Upper lobe of left lung (tissue), 6 donors: ENCODE results near the gene REM2. TPM values are rescaled to one million over a fixed set of nuclear protein-coding genes. Genes with fewer than 3 reads are reported as not detected.

Experiments
- ATAC-seq, 2 donors: fragments of 200-7000 bp; cut with Tn5 transposase; one replicate each; pipeline ENCODE4 v1.9.1; 2022; ENCODE audit warnings: mild to moderate bottlenecking in 2 of 2, moderate library complexity in 2 of 2; ENCODE audit not compliant: low FRiP score in 2 of 2
- DNase-seq, 2 donors: peaks; one replicate each; pipeline ENCODE4 v3.0.0-alpha.2; 2019 to 2020
- H3K27ac ChIP-seq, 4 donors: fragments of 200-600 bp; sonication (generic); one replicate each; pipeline ENCODE4 v1.5.1; 2016 to 2019
- H3K27me3 ChIP-seq, 4 donors: fragments of 200-600 bp; sonication (generic); one replicate each; pipeline ENCODE4 v1.5.1; 2017 to 2019
- H3K36me3 ChIP-seq, 4 donors: fragments of 200-600 bp; sonication (generic); one replicate each; pipeline ENCODE4 v1.5.1; 2016 to 2019
- H3K4me1 ChIP-seq, 4 donors: fragments of 200-600 bp; sonication (generic); one replicate each; pipeline ENCODE4 v1.5.1; 2018 to 2019
- H3K4me3 ChIP-seq, 4 donors: fragments of 200-600 bp; sonication (generic); one replicate each; pipeline ENCODE4 v1.5.1; 2017 to 2019; ENCODE audit warnings: mild to moderate bottlenecking in 2 of 4, moderate library complexity in 1 of 4
- H3K9me3 ChIP-seq, 4 donors: fragments of 200-600 bp; sonication (generic); one replicate each; pipeline ENCODE4 v1.5.1; 2018 to 2019
- CTCF ChIP-seq, 6 experiments: fragments of 450-650 bp in 4 of 6; fragments of 200-600 bp in 2 of 6; sonication (generic) in 2 of 6; IDR thresholded peaks; one replicate each; pipeline ENCODE4 v1.5.1; 2016 to 2019; ENCODE audit warnings: antibody characterized with exemption in 6 of 6
- EP300 ChIP-seq, 4 donors: sonication (generic); formaldehyde crosslinking; IDR thresholded peaks; one replicate each; pipeline ENCODE4 v1.5.1; 2017; ENCODE audit warnings: antibody characterized with exemption in 4 of 4, control low read depth in 2 of 4
- POLR2A ChIP-seq, 4 donors: fragments of 450-650 bp; IDR thresholded peaks; one replicate each; pipeline ENCODE4 v1.5.1; 2016 to 2017; ENCODE audit warnings: antibody characterized with exemption in 4 of 4, mild to moderate bottlenecking in 2 of 4
- POLR2AphosphoS5 ChIP-seq, 2 donors: sonication (generic); formaldehyde crosslinking; IDR thresholded peaks; one replicate each; pipeline ENCODE4 v1.5.1; 2017; ENCODE audit warnings: antibody characterized with exemption in 2 of 2
- WGBS, 2 donors: methylation state at CpG; one replicate each; pipeline ENCODE4 v1.1.5; 2017 to 2018; 5-methylcytosine and 5-hydroxymethylcytosine counted together
- total RNA-seq, 6 donors: library from RNA; depleted of rRNA in 4 of 6; stranded (reverse); fragments of >200 nt in 4 of 6; gene quantifications; one replicate each; pipeline versions ENCODE4 v1.1.0 to v1.2.1, GENCODE V29; 2016 to 2021
- donor health status: DM: no; HTN: no; CAD: no; lungs with moderate emphysema.
- donor health status: DM: no; HTN: yes; CAD: no; lungs with severe emphysema.

Gene REM2
- total RNA-seq, 6 donors from 2014 or later = 1.0 to 6.3 (median 1.2) TPM

GRCh38 chr14:22845821-22846625, 37.0 kb upstream of the REM2 start:
- Histone ChIP-seq H3K27ac (peak overlapping the region; percentile 72 to 82 (median 78)), H3K4me1 (peaks cover 21 to 39% (median 32%) of the 10 kb centered on the region in 4 donors), H3K27me3 (no peaks in the 10 kb centered on the region), H3K9me3 (no peaks in the 10 kb centered on the region), H3K4me3 (no peak overlapping the region), H3K36me3 (peaks cover 36 to 62% (median 51%) of the 10 kb centered on the region in 4 donors)
- DNase-seq (peak in 1 of 2 donors; percentile 81), ATAC-seq (no peak)
- no peak for TF ChIP-seq POLR2A (IDR thresholded peaks at IDR 0.05)
- no peak for TF ChIP-seq EP300 (IDR thresholded peaks at IDR 0.05)
- TF ChIP-seq CTCF (IDR thresholded peaks at IDR 0.05) = no peak
- no peak for TF ChIP-seq POLR2AphosphoS5 (IDR thresholded peaks at IDR 0.05)
- 83 to 91% methylated on average over 8 to 25 of the region's 26 CpGs for WGBS, 2 donors

- peak overlapping the region; percentile 72 to 82 (median 78) for H3K27ac ChIP-seq
- no peak for ATAC-seq
- no peaks in the 10 kb centered on the region for H3K9me3 ChIP-seq
- H3K4me3 ChIP-seq = no peak overlapping the region
- DNase-seq = peak in 1 of 2 donors; percentile 63
- TF ChIP-seq EP300 (IDR thresholded peaks at IDR 0.05) (no peak), POLR2AphosphoS5 (IDR thresholded peaks at IDR 0.05) (no peak), POLR2A (IDR thresholded peaks at IDR 0.05) (no peak), CTCF (IDR thresholded peaks at IDR 0.05) (no peak)
- 69 to 86% methylated on average over 6 to 10 of the region's 11 CpGs for WGBS, 2 donors
- peaks cover 36 to 54% (median 45%) of the 10 kb centered on the region in 4 donors for H3K36me3 ChIP-seq
- no peaks in the 10 kb centered on the region for H3K27me3 ChIP-seq
- peaks cover 21 to 44% (median 37%) of the 10 kb centered on the region in 4 donors for H3K4me1 ChIP-seq
Measured at GRCh38 chr14:22846811-22847307, 36.2 kb upstream of the REM2 start.

DNA sequence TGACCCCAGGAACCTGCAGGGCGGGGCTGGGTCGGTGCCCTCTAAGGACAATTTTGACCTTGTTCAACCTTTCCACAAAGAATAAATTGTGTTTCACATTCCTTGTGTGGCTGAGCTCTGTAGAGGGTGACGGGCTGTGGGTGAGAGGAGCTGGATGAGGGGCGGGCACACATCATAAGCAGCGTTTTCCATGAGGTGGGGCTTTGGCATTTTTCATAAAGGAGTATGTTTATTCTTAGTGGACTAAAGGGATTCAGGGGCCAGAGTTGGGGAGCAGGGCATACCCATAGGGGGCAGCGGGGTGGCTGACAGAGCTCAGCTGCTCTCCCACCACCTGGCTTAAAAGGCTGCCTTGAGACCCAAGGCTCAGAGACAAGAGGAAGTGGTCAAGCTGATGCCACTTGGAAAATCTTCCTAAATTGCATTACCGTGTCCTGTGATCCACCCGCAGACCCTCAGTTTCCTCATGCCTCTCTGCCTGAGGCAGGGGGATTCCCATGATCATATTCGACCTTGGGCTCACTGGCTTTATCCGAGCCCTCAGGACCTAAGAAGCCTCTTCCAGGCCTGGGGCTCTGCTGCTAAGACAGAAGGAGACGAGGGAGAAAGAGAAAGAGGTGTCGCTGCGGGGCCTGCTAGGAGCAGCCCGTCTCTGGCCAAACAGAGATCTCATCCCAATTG, 35.2 kb upstream of the REM2 start:
- WGBS, 2 donors = 35 to 55% methylated on average over 10 to 14 of the region's 14 CpGs
- Histone ChIP-seq H3K27ac (peak overlapping the region; percentile 72 to 82 (median 78)), H3K36me3 (peaks cover 31 to 44% (median 35%) of the 10 kb centered on the region in 4 donors), H3K4me1 (peaks cover 21 to 47% (median 40%) of the 10 kb centered on the region in 4 donors), H3K9me3 (no peaks in the 10 kb centered on the region), H3K27me3 (no peaks in the 10 kb centered on the region), H3K4me3 (peak overlapping the region in 1 of 4 donors; percentile 7)
- TF ChIP-seq EP300 (IDR thresholded peaks at IDR 0.05) = no peak
- TF ChIP-seq CTCF (IDR thresholded peaks at IDR 0.05) = no peak
- TF ChIP-seq POLR2A (IDR thresholded peaks at IDR 0.05) = peak in 1 of 4 donors; percentile 6
- TF ChIP-seq POLR2AphosphoS5 (IDR thresholded peaks at IDR 0.05) = no peak
- ATAC-seq (no peak), DNase-seq (no peak)

DNA sequence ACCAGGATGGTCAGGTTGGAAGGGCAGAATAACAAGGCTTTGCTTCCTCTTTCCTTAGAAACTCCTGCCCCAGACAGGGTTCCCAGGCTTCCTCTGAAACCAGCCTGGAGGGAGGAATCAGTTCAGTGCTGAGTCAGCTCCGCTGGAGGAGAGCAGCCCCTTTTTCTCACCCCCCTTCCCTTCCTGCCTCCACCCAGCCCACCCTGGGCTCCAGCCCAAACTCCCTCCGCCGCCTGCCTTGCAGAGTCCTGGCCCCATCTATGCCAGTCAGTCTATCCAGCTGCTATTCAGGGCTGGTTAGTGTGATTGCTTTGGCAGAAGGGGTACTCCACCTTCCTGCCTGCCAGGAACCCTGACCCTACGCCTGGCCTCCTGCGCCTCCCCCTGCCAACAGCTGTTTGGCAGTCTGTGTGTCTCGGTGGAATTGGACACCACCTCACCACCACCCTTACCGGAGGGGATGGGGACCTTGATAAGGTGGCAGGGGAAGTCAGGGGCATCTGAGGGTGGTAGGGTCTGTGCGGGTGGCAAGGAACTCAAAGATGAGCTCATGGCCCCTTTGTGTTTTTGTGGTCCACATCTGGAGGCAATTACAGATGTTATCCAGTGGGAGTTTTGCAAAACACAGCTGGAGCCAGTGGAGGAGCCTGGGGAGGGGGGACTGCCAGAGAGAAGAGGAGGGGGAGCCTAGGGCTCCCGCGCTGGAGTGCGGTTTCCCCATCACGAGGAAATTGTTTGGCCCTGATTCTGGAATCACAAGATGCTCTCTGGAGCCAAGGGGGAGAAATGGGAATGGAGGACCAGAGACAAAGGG, 34.5 kb upstream of the REM2 start:
- Histone ChIP-seq H3K27me3 (no peaks in the 10 kb centered on the region), H3K27ac (peak overlapping the region; percentile 72 to 82 (median 78)), H3K9me3 (no peaks in the 10 kb centered on the region), H3K36me3 (peaks cover 23 to 37% (median 28%) of the 10 kb centered on the region in 4 donors), H3K4me1 (peaks cover 25 to 54% (median 45%) of the 10 kb centered on the region in 4 donors), H3K4me3 (peak overlapping the region in 1 of 4 donors; percentile 7)
- no peak for TF ChIP-seq POLR2A (IDR thresholded peaks at IDR 0.05)
- TF ChIP-seq CTCF (IDR thresholded peaks at IDR 0.05) = no peak
- TF ChIP-seq POLR2AphosphoS5 (IDR thresholded peaks at IDR 0.05) = no peak
- no peak for TF ChIP-seq EP300 (IDR thresholded peaks at IDR 0.05)
- WGBS, 2 donors = 16 to 30% methylated on average over 10 to 12 of the region's 12 CpGs
- ATAC-seq = peak; percentile 15 to 60
- peak in 1 of 2 donors; percentile 78 for DNase-seq
